ENCODE results near the gene CCDC6. TPM values are rescaled to one million over a fixed set of nuclear protein-coding genes. Genes with fewer than 3 reads are reported as not detected.

The CCDC6 gene
- total RNA-seq, 2 experiments from 2014 or later, result 9.5 to 25.4 TPM

GRCh38 chr10:59803714-59804113 is 102.6 kb downstream of the CCDC6 start:
- Histone ChIP-seq H3K4me1 (ENCODE audit: insufficient read depth, low read length, poor library complexity, severe bottlenecking) (no peaks in the 10 kb centered on the region), H3K4me2 (ENCODE audit: low read length) (no peak overlapping the region), H4K20me1 (ENCODE audit: insufficient read depth, low read length) (no peaks in the 10 kb centered on the region), H3K9me3 (ENCODE audit: low read length) (no peaks in the 10 kb centered on the region), H3K79me2 (ENCODE audit: insufficient read depth, low read depth, low read length) (no peaks in the 10 kb centered on the region), H3K4me3 (ENCODE audit: low read depth, low read length, poor library complexity, severe bottlenecking) (no peak overlapping the region), H3K9me2 (ENCODE audit: insufficient read depth, low read length) (no peaks in the 10 kb centered on the region), H3K36me3 (ENCODE audit: insufficient read depth, low read length) (peaks cover 81% of the 10 kb centered on the region), H3K27ac (ENCODE audit: low read depth, low read length, poor library complexity, severe bottlenecking) (no peak overlapping the region), H2AFZ (ENCODE audit: low read length) (no peak overlapping the region)
- BruUV-seq (replicated peaks), result no TSS peak
- CTCF ChIA-PET (ENCODE audit: unreplicated experiment), result no interaction called here
- POLR2A ChIA-PET, result interaction anchor here (0.7 kb wide), 1 partner anchor 234 kb away, joined by 3 read pairs; no protein-coding TSS in a partner anchor
- TF ChIP-seq CTCF (conservative IDR thresholded peaks at IDR 0.05; ENCODE audit: low read length) (no peak), EZH2phosphoT487 (IDR thresholded peaks at IDR 0.05; ENCODE audit: borderline replicate concordance, low read depth, low read length) (no peak)
- intact Hi-C loops (cut with micrococcal nuclease; ENCODE audit: unreplicated experiment), result no loop called here
- DNase-seq (ENCODE audit: low spot score), result peak; percentile 7

- ChIA-PET POLR2A (interaction anchor here (0.5 kb wide), 2 partner anchors 48 to 65 kb away, joined by 4 read pairs; partner anchors contain the start of gene MRLN), CTCF (ENCODE audit: unreplicated experiment) (no interaction called here)
- Histone ChIP-seq H3K4me3 (ENCODE audit: low read depth, low read length, poor library complexity, severe bottlenecking) (no peak overlapping the region), H3K9me2 (ENCODE audit: insufficient read depth, low read length) (no peaks in the 10 kb centered on the region), H3K4me2 (ENCODE audit: low read length) (no peak overlapping the region), H3K27ac (ENCODE audit: low read depth, low read length, poor library complexity, severe bottlenecking) (no peak overlapping the region), H3K4me1 (ENCODE audit: insufficient read depth, low read length, poor library complexity, severe bottlenecking) (no peaks in the 10 kb centered on the region), H3K79me2 (ENCODE audit: insufficient read depth, low read depth, low read length) (no peaks in the 10 kb centered on the region), H3K36me3 (ENCODE audit: insufficient read depth, low read length) (peaks cover 80% of the 10 kb centered on the region), H3K9me3 (ENCODE audit: low read length) (no peaks in the 10 kb centered on the region), H4K20me1 (ENCODE audit: insufficient read depth, low read length) (no peaks in the 10 kb centered on the region), H2AFZ (ENCODE audit: low read length) (no peak overlapping the region)
- BruUV-seq (replicated peaks), result no TSS peak
- no peak for DNase-seq (ENCODE audit: low spot score)
- intact Hi-C loops (cut with micrococcal nuclease; ENCODE audit: unreplicated experiment), result no loop called here
- TF ChIP-seq EZH2phosphoT487 (IDR thresholded peaks at IDR 0.05; ENCODE audit: borderline replicate concordance, low read depth, low read length), result no peak
- TF ChIP-seq CTCF (conservative IDR thresholded peaks at IDR 0.05; ENCODE audit: low read length), result no peak
Measured at GRCh38 chr10:59801171-59801570, 105.2 kb downstream of the CCDC6 start.

- Histone ChIP-seq H4K20me1 (ENCODE audit: insufficient read depth, low read length) (no peaks in the 10 kb centered on the region), H3K27ac (ENCODE audit: low read depth, low read length, poor library complexity, severe bottlenecking) (no peak overlapping the region), H3K4me3 (ENCODE audit: low read depth, low read length, poor library complexity, severe bottlenecking) (no peak overlapping the region), H2AFZ (ENCODE audit: low read length) (no peak overlapping the region), H3K9me3 (ENCODE audit: low read length) (no peaks in the 10 kb centered on the region), H3K4me1 (ENCODE audit: insufficient read depth, low read length, poor library complexity, severe bottlenecking) (no peaks in the 10 kb centered on the region), H3K4me2 (ENCODE audit: low read length) (no peak overlapping the region), H3K36me3 (ENCODE audit: insufficient read depth, low read length) (peaks cover 72% of the 10 kb centered on the region), H3K79me2 (ENCODE audit: insufficient read depth, low read depth, low read length) (no peaks in the 10 kb centered on the region), H3K9me2 (ENCODE audit: insufficient read depth, low read length) (no peaks in the 10 kb centered on the region)
- no peak for DNase-seq (ENCODE audit: low spot score)
- TF ChIP-seq CTCF (conservative IDR thresholded peaks at IDR 0.05; ENCODE audit: low read length) (no peak), EZH2phosphoT487 (IDR thresholded peaks at IDR 0.05; ENCODE audit: borderline replicate concordance, low read depth, low read length) (no peak)
- intact Hi-C loops (cut with micrococcal nuclease; ENCODE audit: unreplicated experiment), result no loop called here
- ChIA-PET POLR2A (interaction anchor here (1.0 kb wide), 1 partner anchor 109 kb away, joined by 4 read pairs; no protein-coding TSS in a partner anchor), CTCF (ENCODE audit: unreplicated experiment) (no interaction called here)
- BruUV-seq (replicated peaks), result no TSS peak
Measured at GRCh38 chr10:59799421-59799820, 106.9 kb downstream of the CCDC6 start.

Data from OCI-LY7 (cell line).